Measurements from ENCODE around the gene ZNF521. TPM values are rescaled to one million over a fixed set of nuclear protein-coding genes. Genes with fewer than 3 reads are reported as not detected.

ZNF521 gene
- 85.8 TPM for total RNA-seq

DNA sequence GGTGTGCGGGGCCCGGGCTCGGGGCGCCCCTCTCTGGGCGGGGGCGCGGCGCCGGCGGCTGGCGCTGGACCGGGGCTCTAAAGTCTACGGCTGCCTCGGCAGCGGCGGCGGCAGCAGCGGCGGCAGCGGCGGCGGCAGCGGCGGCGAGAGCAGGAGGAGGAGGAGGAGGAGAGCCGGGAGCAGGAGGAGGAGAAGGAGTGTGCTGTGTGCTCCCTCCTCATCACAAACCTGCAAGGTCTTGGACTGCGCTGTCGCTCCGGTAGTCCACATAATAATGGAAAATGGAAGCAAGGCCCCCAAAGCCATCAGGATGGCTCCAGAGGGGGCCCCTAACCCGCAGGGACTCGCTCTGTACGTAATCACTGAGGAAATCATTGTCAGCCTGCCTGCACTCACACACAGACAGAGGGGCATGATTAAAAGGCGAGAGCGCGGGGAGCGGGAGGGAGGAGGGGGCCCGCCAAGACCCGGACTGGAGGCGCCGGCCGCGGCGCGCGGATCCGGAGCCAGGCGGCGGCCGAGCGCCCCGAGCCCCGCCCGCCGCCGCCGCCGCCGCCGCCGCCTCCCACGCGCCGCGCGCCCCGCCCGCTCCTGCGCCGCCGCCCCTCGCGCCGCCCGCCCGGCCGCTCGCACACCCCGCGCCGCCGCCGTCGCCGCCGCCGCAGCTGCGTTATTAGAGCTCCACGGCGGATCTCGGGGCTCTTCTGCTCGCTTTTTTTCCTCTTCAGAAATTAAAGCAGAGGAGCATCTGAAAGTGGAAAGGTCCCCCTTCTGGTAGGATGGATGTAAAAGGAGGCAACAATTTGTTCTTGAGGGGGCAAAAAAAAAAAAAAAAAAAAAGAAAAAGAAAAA, at the start of gene ZNF521:
Gene ZNF521, minus strand, starts transcription at position 390 of the 852 bp plus-strand sequence. CDS start 1,220 bp downstream, outside the sequence.
- DNase-seq: peak; percentile 98

DNA sequence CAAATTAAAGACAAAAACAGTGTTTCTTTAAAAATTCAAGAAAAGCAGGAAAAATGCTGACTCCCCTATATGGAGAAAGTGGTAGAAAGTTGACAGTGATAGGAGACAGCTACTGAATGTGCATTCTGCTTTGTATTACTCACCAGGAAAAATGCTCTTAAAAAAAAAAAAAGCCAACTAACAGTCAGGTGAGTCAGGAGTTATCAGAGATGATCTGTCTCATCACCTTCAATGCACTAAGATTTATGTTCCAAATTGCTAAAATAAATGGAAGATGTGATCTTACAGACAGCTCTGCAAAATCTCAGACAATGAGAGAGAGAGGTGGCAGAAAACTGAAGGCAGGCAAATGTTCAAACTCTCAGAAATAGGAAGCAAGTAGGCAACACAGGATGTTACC, 47.6 kb upstream of the ZNF521 start:
- DNase-seq: no peak

- no peak for DNase-seq
Observed at GRCh38 chr18:25392192-25392591, 40.2 kb upstream of the ZNF521 start.

GRCh38 chr18:25373432-25374179, 21.6 kb upstream of the ZNF521 start:
- no peak for DNase-seq

- DNase-seq: no peak
Observed at GRCh38 chr18:25370391-25370790, 18.4 kb upstream of the ZNF521 start.

DNA sequence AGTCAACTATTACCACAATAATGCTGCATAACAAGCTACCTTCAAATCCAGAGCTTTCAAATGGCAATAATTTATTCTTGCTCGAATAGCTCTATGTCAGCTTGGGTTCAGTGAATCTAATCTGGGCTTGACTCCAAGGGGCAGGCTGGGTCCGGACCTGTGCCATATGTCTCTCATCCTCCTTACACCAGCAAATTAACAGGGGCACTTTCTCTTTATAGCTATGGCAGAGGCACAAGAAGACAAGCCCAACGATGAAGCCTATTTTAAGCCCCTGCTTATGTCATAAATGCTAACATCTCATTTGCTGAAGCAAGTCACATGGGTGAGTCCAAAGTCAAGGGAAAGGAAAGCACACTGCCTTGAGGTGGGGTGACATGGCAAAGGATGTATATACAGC, 13.3 kb upstream of the ZNF521 start:
- DNase-seq: no peak

DNA sequence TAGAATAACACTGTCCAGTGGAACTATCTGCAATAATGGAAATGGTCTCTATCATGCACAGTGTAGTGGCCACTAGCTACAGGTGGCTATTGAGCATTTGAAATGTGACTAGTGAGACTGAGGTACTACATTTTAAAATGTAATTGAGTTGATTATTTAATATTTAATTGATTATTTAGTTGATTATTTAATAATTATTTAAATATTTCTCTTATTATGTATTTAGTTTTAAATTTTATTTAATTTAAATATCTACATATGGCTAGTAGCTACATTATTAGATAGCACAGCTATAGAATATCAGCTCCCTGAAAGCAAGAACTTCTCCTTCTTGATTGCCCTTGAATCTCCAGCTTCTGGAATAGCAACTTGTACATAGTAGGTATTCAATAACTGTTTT, 12.8 kb upstream of the ZNF521 start:
- DNase-seq: no peak

GRCh38 chr18:25360301-25360899, 8.4 kb upstream of the ZNF521 start:
- no peak for DNase-seq

- no peak for DNase-seq
Observed at GRCh38 chr18:25353080-25353479, 1.1 kb upstream of the ZNF521 start.

DNA sequence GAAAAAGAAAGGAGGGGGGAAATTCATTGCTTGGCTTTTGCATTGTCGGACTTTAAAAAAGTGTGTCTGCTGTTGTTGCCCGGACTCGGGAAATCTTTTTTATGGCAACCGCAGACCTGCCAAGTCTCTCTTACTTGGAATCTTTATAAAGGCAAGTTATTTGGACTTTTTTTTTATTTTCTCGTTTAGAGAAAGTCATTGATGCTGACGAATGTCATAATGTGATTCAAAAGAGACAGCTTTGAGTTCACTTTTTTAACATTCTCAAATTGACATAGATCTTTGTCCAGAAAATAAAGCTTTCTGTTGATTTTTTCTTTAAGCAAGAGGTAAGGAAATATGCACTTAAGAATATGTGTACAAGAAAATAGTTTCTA, 651 bp upstream of the ZNF521 start:
- no peak for DNase-seq

DNA sequence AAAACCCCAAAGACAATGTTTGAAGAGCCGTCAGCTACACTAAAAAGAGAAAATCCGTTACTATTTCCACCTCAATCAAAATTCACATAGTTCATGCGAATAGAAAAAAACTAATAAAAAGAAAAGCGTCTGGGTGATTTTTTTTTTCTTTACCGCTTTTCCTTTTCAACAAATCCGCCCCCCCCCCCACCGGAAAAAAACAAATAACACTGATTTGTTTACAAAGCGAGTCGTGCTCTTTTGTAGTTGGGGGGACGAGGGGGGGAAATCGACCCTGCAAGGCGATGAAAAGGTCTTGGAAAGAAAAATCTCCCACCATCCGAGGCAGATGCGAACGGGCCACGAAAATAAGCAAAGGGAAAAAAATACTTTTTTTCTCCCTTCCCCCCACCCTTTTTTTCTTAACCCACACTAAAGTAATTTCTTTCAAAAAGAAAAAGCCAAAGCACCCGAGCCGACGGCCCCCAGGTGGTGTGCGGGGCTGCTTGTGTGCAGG, 638 bp downstream of the ZNF521 start:
- peak; percentile 65 for DNase-seq

GRCh38 chr18:25350489-25351251, 1.3 kb downstream of the ZNF521 start:
- DNase-seq: peak; percentile 87

- peak; percentile 60 for DNase-seq
Observed at GRCh38 chr18:25349926-25350487, 2.0 kb downstream of the ZNF521 start.

DNA sequence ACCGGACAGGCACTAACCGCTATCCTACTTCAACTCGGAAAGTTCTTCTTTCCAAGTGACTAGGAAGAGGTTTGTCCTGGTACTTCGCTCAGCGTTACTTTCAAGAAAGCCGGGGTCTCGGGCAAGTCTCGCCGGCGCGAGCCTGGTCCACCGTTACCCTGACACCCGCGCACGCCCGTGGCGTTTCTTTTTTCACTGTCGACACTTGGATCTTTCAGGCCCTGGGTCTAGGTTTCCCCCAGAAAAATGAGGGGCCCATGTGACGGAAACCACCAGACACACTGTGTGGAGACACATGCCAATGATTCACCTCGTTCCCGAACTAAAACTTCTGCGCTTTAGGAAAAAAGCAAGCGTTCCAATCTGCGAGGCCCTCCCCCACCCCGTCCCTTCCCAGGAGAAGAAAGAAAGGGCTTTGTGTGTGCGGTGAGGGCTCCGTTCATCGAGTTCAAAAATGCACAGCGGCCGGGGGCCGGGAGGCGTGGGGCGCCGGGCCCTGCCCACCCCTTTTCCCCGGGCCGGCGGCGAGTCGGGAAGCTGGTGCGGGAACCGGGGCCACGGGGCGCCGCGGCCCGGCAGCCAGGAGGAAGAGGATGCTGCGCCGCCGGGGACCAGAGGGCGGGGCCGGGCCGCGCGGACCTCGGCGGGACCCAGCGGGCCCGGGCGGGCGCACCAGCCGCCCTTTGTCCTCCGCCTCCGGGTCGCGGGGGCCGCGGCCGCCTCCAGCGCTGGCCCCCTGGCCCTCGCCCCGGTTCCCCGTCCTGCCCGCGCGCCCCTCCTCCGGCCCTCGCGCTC, 2.6 kb downstream of the ZNF521 start:
- peak; percentile 72 for DNase-seq

GRCh38 chr18:25348386-25349130, 3.4 kb downstream of the ZNF521 start:
- peak; percentile 45 for DNase-seq

- no peak for DNase-seq
Observed at GRCh38 chr18:25346561-25346960, 5.4 kb downstream of the ZNF521 start.

GRCh38 chr18:25345081-25345866, 6.7 kb downstream of the ZNF521 start:
- DNase-seq: peak; percentile 46

DNA sequence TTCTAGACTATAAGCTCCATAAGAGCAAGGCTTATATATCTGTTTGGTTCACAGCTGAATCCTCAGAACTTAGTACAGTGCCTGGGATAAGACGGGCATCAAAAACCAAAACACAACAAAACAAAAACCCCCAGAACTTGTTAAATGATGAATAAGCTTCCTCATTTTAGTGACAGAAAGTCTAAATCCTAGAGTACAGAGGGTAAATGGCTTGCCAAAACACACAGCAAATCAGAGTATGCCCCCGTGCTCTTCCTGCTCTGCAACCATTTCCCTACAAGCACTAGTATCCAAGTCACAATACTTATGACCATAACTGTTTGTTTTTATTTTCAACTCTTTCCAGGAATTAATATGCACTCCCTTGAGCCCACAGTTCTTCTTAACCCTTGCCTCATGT, 10.1 kb downstream of the ZNF521 start:
- no peak for DNase-seq

- no peak for DNase-seq
Observed at GRCh38 chr18:25340762-25341161, 11.2 kb downstream of the ZNF521 start.

Data from tongue (tissue), 2 donors.